ENCODE results near the gene CCDC85A. TPM values are rescaled to one million over a fixed set of nuclear protein-coding genes. Genes with fewer than 3 reads are reported as not detected.
"Not testable (repeated sequence)": the region's sequence is repeated elsewhere in the genome, so short reads cannot be mapped to it uniquely, and the experiment has no call there.

The CCDC85A gene
- total RNA-seq, result 2.3 and 5.2 TPM in 2 replicates

DNA sequence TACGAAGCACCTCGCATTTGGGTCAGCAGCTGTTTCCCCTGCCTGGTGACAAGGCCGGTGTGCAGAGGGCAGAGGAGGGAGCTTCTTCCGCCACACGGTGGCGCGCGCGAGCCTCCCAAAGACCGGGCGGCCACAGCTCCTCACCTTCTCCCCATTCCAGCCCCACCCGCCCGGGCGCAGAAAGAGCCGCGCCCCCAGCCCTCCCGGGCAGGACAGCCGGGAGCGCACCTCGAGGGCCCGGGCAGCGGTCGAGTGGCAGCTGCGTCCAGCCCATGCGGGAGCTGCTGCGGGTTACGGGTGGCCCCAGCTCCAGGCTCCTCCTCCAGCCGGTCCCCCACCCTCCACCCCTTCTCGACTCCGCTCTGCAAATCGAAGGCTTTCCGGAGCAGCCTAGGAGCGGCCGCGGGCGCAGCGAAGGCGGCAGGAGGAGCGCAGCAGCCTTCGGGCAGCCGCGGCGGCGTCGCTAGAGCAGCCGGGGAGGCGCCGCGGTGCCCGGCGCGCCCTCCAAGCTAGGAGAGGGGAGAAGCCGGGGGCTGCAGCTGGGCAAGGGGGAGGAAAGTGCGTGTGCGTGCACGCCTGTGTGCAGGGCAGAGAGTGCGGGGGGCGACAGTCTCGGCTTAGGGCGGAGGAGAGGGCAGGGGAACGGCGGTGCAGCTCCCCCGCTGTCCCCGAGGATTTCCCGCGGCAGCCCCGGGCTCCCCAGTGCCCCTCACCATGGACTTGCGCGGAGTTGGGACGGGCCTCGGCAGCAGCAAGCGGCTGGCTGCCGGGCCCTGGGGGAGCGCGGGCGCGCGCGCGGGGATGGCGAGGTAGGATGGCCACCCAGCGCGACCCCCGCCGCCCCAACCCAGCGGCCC, at the start of gene CCDC85A:
Gene CCDC85A (plus strand): TSS at position 348 of the 857 bp plus-strand sequence. CDS start 635 bp downstream, outside the sequence.
- peak; percentile 84 for DNase-seq (ENCODE audit: low read depth)

DNA sequence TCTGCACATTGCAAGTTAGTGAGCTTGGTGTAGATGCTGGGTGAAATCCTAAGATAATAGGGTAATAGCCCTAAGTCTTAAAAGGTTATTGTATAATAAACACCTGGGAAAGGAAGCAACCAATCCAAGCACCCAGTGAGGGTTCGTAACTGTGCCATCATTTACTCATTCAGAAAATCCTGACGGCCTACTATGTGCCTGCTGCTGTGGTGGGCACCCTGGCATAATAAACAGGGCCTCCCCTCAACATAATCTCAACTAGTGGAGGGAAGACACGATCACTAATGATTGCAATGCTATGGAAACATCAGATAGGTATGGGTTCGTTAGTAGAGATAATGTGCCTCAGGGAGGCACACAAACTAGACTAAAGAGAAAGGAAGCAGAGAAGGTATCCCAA, 48.9 kb upstream of the CCDC85A start:
- DNase-seq (ENCODE audit: low read depth), result no peak
- no peak overlapping the region for H3K4me3 ChIP-seq (ENCODE audit: low read depth, low read length)
- TF ChIP-seq, protein P1, sequence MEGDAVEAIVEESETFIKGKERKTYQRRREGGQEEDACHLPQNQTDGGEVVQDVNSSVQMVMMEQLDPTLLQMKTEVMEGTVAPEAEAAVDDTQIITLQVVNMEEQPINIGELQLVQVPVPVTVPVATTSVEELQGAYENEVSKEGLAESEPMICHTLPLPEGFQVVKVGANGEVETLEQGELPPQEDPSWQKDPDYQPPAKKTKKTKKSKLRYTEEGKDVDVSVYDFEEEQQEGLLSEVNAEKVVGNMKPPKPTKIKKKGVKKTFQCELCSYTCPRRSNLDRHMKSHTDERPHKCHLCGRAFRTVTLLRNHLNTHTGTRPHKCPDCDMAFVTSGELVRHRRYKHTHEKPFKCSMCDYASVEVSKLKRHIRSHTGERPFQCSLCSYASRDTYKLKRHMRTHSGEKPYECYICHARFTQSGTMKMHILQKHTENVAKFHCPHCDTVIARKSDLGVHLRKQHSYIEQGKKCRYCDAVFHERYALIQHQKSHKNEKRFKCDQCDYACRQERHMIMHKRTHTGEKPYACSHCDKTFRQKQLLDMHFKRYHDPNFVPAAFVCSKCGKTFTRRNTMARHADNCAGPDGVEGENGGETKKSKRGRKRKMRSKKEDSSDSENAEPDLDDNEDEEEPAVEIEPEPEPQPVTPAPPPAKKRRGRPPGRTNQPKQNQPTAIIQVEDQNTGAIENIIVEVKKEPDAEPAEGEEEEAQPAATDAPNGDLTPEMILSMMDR (IDR thresholded peaks at IDR 0.05; ENCODE audit: insufficient read depth, low read depth, low read length), result no peak

More for the DNA sequence above, at the start of gene CCDC85A:
- TF ChIP-seq, protein P1 (IDR thresholded peaks at IDR 0.05; ENCODE audit: insufficient read depth, low read depth, low read length), result peak; percentile 67
- peak within 1 kb of the TSS; percentile 67 for H3K4me3 ChIP-seq (ENCODE audit: low read depth, low read length)

DNA sequence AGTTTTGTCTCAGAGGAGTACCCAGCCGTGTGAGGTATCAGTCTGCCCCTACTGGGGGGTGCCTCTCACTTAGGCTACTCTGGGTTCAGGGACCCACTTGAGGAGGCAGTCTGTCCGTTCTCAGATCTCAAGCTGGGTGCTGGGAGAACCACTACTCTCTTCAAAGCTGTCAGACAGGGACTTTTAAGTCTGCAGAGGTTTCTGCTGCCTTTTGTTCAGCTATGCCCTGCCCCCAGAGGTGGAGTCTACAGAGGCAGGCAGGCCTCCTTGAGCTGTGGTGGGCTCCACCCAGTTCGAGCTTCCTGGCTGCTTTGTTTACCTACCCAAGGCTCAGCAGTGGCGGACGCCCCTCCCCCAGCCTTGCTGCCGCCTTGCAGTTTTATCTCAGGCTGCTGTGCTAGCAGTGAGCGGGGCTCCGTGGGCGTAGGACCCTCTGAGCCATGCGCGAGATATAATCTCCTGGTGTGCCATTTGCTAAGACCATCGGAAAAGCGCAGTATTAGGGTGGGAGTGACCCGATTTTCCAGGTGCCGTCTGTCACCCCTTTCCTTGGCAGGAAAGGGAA, 41.2 kb upstream of the CCDC85A start:
- not testable (repeated sequence) for H3K4me3 ChIP-seq (ENCODE audit: low read depth, low read length); DNase-seq (ENCODE audit: low read depth)

DNA sequence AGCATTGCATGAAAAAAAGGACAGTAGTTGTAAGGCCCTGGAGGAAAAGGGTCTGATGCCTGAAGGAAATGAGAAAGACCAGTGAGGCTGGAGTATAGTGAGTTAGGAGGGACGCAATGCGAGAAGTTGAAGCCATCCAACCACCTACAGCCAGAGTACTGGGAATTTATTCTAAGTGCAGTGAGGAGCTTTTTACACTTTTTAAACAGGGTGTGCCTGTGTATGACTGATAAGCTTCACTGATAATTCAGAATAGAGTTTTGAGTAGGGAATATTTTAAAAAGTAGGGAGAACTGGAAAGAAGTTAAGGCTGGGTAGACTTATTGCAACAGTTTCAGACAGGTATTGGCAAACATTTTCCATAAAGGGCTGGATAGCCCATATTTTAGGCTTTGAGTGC, 35.9 kb upstream of the CCDC85A start:
- H3K4me3 ChIP-seq (ENCODE audit: low read depth, low read length), result no peak overlapping the region
- no peak for DNase-seq (ENCODE audit: low read depth)
- TF ChIP-seq, protein P1 (IDR thresholded peaks at IDR 0.05; ENCODE audit: insufficient read depth, low read depth, low read length), result no peak

DNA sequence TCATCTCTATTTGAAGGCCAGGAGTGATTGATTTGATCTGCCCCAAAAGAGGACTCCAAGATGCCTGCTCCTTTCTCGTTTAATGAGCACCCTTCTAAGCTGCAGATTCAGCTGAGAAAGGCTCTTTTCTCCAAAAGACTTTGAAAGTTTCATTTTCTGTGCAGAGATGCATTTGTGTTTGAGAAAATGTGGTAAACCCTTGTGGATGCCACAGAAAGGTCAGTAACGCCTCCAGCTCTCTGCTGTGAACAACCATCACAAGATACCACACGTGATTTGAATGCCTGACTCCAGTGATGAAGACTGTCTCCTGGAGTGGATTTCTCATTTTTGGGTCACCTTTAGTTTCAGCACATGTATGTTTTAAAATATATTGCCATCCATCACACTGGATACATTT, 35.0 kb upstream of the CCDC85A start:
- peak; percentile 9 for DNase-seq (ENCODE audit: low read depth)
- TF ChIP-seq, protein P1 (IDR thresholded peaks at IDR 0.05; ENCODE audit: insufficient read depth, low read depth, low read length), result no peak
- no peak overlapping the region for H3K4me3 ChIP-seq (ENCODE audit: low read depth, low read length)

DNA sequence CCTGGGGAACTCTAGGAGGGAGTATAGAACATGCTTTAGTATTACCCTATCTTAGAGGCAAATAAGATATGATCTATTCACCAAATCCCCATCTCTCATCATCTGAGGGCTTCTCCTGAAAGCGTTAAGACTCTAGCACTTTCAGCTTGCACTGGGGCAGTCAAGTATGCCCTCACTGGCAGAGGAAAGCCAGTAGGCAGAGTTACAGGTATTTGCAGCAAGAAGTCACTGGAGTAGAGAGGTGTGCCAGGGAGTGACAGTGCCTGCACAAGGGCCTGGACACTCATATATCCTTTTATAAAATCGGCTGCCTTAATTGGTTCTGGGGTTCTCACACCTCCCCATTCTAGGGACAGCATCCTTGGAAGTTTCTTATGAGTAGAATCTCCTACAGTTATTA, 31.9 kb upstream of the CCDC85A start:
- TF ChIP-seq, protein P1 (IDR thresholded peaks at IDR 0.05; ENCODE audit: insufficient read depth, low read depth, low read length), result no peak
- H3K4me3 ChIP-seq (ENCODE audit: low read depth, low read length), result no peak overlapping the region
- DNase-seq (ENCODE audit: low read depth), result no peak

DNA sequence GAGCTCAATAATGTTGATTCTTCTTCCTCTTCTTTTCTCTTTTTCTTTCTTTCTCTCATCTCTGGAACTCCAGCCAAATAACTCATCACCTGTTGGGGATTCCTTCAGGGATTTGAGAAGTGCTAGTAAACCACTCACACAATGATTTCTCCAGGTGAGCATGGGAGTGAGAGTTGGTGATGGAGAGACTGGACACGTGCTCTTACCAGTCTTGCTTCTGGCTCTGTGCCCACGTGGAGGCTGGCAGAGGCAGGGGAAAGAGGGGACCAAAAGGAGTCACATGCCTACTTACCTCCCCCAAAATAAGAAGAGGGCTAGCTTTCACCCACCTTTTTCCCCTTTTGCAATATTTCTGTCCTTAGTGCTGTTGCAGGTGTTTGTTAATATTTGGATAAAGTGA, 28.6 kb upstream of the CCDC85A start:
- TF ChIP-seq, protein P1 (IDR thresholded peaks at IDR 0.05; ENCODE audit: insufficient read depth, low read depth, low read length), result no peak
- no peak for DNase-seq (ENCODE audit: low read depth)
- H3K4me3 ChIP-seq (ENCODE audit: low read depth, low read length), result no peak overlapping the region

DNA sequence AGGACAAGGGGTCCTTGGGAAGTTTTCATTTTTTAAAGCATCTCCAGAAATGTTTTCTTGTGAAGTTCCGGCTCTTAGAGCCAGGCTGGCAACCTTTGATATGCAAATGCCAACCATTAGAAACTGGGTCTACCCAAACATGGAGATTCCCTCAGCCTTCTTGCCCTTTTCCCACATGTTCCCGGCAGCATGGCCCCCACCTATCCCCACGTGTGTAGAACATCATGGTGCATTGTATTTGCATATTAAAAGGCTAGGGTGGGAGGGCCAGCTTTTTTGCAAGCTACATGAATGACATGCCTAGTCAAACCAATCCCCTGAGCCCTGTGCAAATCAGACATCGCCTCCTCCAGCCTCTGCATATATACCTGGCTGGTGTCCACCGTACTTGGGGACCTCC, 23.9 kb upstream of the CCDC85A start:
- not testable (repeated sequence) for DNase-seq (ENCODE audit: low read depth); H3K4me3 ChIP-seq (ENCODE audit: low read depth, low read length)

Measured in fibroblast of villous mesenchyme (primary cell).